Transverse colon (tissue), 4 donors: Measurements from ENCODE around the gene PPP1R37. TPM values are rescaled to one million over a fixed set of nuclear protein-coding genes. Genes with fewer than 3 reads are reported as not detected.

ENCODE experiments used
- DNase-seq: peaks from one replicate; pipeline ENCODE4 v3.0.0-alpha.2; 2019
- H3K27ac ChIP-seq, 4 donors: fragments of 200-600 bp; sonication (generic); 2 replicates each; pipeline ENCODE4 v1.5.1; 2016 to 2018; ENCODE audit warnings: inconsistent platforms in 4 of 4
- H3K27me3 ChIP-seq: fragments of 200-600 bp; sonication (generic); 2 replicates; pipeline ENCODE4 v1.5.1; 2017; ENCODE audit warnings: inconsistent platforms
- H3K36me3 ChIP-seq, 4 donors: fragments of 200-600 bp; sonication (generic); 2 replicates each; pipeline ENCODE4 v1.5.1; 2017 to 2019; ENCODE audit warnings: inconsistent platforms in 4 of 4
- H3K4me1 ChIP-seq, 4 donors: fragments of 200-600 bp; sonication (generic); 2 replicates each; pipeline ENCODE4 v1.5.1; 2017 to 2020; ENCODE audit warnings: inconsistent platforms in 4 of 4
- H3K4me3 ChIP-seq, 4 donors: fragments of 200-600 bp; sonication (generic); 1 replicate in 1 of 4; 2 replicates in 3 of 4; pipeline versions ENCODE4 v1.5.1 to v1.6.1; 2017 to 2019; ENCODE audit warnings: inconsistent platforms in 4 of 4
- H3K9me3 ChIP-seq, 2 donors: fragments of 200-600 bp; sonication (generic); 2 replicates each; pipeline ENCODE4 v1.5.1; 2017 to 2019; ENCODE audit warnings: inconsistent platforms in 2 of 2
- EP300 ChIP-seq: sonication (generic); formaldehyde crosslinking; IDR thresholded peaks from one replicate; pipeline ENCODE4 v1.6.1; 2017; ENCODE audit warnings: antibody characterized with exemption, low read depth
- POLR2A ChIP-seq: fragments of 450-650 bp; IDR thresholded peaks from one replicate; pipeline ENCODE4 v1.6.1; 2016; ENCODE audit warnings: antibody characterized with exemption, mild to moderate bottlenecking, moderate library complexity
- POLR2AphosphoS5 ChIP-seq, 3 donors: sonication (generic); formaldehyde crosslinking; IDR thresholded peaks; one replicate each; pipeline ENCODE4 v1.6.1; 2016; ENCODE audit warnings: antibody characterized with exemption in 3 of 3
- WGBS, 2 donors: methylation state at CpG; one replicate each; pipeline ENCODE4 v1.1.5; 2018; ENCODE audit warnings: low coverage in 1 of 2; 5-methylcytosine and 5-hydroxymethylcytosine counted together
- in situ Hi-C, 4 donors: fragments of 200-750 bp; cut with MboI; loops; one replicate each; pipeline versions ENCODE4 v1.15.0 to v1.15.1; 2017; ENCODE audit warnings: low sequenced_read_pairs in 3 of 4, low pct_ligation_motif_present in 1 of 4, low pct_unique_long_range_greater_than_20kb in 1 of 4
- intact Hi-C: fragments of 100-400 bp; cut with DNase I; formaldehyde crosslinking; loops from one replicate; pipeline ENCODE4 v1.15.1; 2023; ENCODE audit warnings: low total_unique reads
- total RNA-seq, 4 donors: library from RNA; depleted of rRNA; stranded (reverse); fragments of >200 nt; gene quantifications; one replicate each; pipeline ENCODE4 v1.1.0, GENCODE V29; 2016
- TF ChIP-seq, protein P1 (sequence below), 5 experiments: fragments of 200-600 bp in 3 of 5; fragments of 450-650 bp in 2 of 5; sonication (generic) in 3 of 5; IDR thresholded peaks; 1 replicate in 2 of 5; 2 replicates in 3 of 5; pipeline ENCODE4 v1.5.1; 2016 to 2017; ENCODE audit warnings: antibody characterized with exemption in 5 of 5, inconsistent platforms in 3 of 5, mild to moderate bottlenecking in 2 of 5, moderate library complexity in 1 of 5

Gene PPP1R37
- total RNA-seq, 4 donors from 2014 or later = 31.1 to 92.5 (median 45.2) TPM

DNA sequence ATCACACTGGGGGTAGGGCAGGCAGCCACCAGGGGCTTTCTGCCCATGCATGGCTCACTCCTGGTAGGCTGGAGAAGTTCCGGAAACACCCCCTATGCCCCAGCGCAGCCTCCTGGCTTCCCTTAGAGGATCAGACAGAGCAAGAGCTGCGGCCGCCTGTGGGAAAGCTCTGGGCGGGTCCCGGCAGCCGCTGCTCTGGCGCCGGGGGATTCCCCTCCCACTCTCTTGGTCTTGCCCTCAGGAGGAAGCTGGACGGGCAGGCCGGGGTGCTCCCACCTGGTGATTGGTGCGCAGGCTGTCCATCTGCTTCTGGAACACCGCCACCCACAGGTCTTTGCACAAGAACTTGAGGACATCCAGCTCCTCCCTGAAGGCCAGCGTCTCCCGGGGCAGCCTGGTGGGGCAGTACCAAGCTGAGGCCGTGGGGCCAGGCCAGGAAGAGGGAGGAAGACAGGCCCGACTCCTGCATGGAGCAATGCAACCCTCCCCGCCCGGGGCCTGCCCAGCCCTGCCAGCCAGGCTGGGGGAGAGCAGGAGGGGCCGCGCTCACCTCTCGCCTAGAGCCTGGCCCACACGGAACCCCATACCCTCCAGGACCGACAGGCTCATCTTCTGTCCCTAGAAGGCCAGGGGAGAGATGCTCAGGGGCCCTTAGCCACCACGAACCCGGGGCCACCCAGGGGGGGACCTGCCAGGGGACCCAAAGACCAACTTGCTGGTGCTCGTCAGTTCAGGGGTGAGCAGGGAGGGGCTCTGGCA lies 71.8 kb downstream of the PPP1R37 start:
- no peaks in the 10 kb centered on the region for H3K36me3 ChIP-seq
- H3K9me3 ChIP-seq = no peaks in the 10 kb centered on the region
- DNase-seq = peak; percentile 79
- in situ Hi-C loops (no loop called here), intact Hi-C loops (no loop called here)
- peaks cover 20% of the 10 kb centered on the region for H3K27me3 ChIP-seq
- TF ChIP-seq, protein P1, sequence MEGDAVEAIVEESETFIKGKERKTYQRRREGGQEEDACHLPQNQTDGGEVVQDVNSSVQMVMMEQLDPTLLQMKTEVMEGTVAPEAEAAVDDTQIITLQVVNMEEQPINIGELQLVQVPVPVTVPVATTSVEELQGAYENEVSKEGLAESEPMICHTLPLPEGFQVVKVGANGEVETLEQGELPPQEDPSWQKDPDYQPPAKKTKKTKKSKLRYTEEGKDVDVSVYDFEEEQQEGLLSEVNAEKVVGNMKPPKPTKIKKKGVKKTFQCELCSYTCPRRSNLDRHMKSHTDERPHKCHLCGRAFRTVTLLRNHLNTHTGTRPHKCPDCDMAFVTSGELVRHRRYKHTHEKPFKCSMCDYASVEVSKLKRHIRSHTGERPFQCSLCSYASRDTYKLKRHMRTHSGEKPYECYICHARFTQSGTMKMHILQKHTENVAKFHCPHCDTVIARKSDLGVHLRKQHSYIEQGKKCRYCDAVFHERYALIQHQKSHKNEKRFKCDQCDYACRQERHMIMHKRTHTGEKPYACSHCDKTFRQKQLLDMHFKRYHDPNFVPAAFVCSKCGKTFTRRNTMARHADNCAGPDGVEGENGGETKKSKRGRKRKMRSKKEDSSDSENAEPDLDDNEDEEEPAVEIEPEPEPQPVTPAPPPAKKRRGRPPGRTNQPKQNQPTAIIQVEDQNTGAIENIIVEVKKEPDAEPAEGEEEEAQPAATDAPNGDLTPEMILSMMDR (IDR thresholded peaks at IDR 0.05) = no peak
- no peak overlapping the region for H3K4me3 ChIP-seq
- H3K27ac ChIP-seq = no peak overlapping the region
- peaks cover 3 to 14% (median 10%) of the 10 kb centered on the region in 4 donors for H3K4me1 ChIP-seq
- 20 to 28% methylated on average over 1 to 27 of the region's 27 CpGs for WGBS, 2 donors

DNA sequence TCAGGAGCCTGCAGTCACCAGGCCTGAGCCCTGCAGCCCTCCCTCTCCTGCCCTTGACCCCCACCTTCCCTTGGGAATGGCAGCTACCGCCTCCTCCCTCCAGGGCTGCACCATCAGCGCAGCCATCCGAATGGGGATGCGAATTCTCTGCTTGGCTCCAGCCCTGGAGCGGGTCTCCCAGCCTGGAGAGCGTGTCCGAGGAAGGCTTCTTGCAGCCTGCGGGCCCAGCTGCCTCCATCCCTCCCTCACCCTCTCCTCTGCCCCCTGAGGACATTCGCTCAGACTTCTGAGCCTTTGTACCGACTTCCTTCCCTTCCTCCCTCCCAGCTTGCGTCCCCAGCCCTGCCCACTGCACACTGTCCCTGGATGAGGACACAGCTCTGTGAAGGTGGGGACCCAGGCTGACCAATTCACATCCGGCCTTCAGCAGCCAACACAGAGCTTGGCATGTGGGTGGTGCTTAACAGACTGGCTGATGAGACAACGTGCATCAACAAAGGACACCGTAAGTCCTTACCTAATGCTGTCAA lies 73.8 kb downstream of the PPP1R37 start:
- H3K4me1 ChIP-seq = peaks cover 6 to 23% (median 19%) of the 10 kb centered on the region in 4 donors
- no peak for DNase-seq
- H3K27me3 ChIP-seq = peaks cover 5% of the 10 kb centered on the region
- H3K4me3 ChIP-seq = no peak overlapping the region
- WGBS, 2 donors = 63 to 81% methylated on average over 2 to 14 of the region's 14 CpGs
- H3K36me3 ChIP-seq = no peaks in the 10 kb centered on the region
- H3K27ac ChIP-seq = no peak overlapping the region
- intact Hi-C loops = no loop called here
- TF ChIP-seq EP300 (no peak), POLR2AphosphoS5 (IDR thresholded peaks at IDR 0.05) (no peak), POLR2A (no peak)
- TF ChIP-seq, protein P1 (IDR thresholded peaks at IDR 0.05) = no peak
- in situ Hi-C loops = no loop called here
- H3K9me3 ChIP-seq = no peaks in the 10 kb centered on the region

DNA sequence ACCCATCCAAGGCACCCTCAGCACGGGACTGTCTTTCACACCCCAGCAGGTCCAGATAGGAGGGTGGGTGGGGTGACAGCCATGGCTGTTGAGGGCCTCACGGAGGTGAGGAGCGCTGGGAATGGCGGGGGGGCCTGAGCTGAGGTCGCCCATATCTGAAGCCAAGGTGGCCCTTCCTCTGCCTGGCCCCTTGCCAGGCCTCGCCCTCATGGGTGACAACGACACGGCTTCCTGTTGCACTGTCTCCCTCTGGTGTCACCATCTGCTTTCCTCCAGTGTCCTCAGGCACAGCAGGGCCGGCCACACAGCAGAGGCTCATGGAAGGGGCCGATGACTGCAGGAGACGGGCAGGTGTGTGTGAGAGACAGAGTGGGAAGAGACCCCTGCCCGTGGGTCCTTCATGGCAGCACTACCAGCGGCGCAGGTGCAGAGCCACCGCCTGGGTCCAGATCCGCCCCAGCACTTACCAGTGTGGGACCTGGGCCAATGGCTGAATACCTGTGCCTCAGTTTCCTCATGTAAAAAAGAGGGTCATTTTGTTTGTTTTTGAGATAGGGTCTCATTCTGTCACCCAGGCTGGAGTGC lies 75.9 kb downstream of the PPP1R37 start:
- DNase-seq = no peak

DNA sequence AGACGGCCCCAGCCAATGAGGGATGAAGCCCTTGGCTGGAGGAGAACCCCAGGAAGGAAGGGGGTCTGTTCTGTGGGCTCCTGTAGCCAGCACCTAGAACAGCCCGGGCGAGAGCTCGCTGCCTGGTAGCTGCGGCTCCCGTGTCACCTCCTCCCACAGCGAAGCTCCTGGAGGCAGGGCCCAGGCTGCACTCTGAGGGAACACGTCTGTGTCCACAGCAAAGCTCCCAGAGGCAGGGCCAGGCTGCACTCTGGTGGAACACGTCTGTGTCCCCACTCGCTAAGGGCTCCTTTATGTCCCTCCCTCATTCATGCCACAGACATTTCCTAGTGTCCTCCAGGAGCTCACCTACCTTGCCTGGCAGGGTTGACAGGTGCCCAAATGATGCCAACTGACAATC lies 76.6 kb downstream of the PPP1R37 start:
- intact Hi-C loops = no loop called here
- H3K4me3 ChIP-seq = no peak overlapping the region
- no peaks in the 10 kb centered on the region for H3K27me3 ChIP-seq
- DNase-seq = no peak
- peaks cover 3 to 23% (median 16%) of the 10 kb centered on the region in 4 donors for H3K4me1 ChIP-seq
- no peaks in the 10 kb centered on the region for H3K36me3 ChIP-seq
- WGBS, 2 donors = 93 to 100% methylated on average over 3 to 9 of the region's 10 CpGs
- H3K9me3 ChIP-seq = no peaks in the 10 kb centered on the region
- no peak overlapping the region for H3K27ac ChIP-seq
- in situ Hi-C loops = no loop called here
- TF ChIP-seq POLR2A (no peak), POLR2AphosphoS5 (IDR thresholded peaks at IDR 0.05) (no peak)

More for the DNA sequence above, 75.9 kb downstream of the PPP1R37 start:
- H3K27me3 ChIP-seq = no peaks in the 10 kb centered on the region
- WGBS, 2 donors = 80 to 85% methylated on average over 1 to 9 of the region's 16 CpGs
- H3K4me3 ChIP-seq = no peak overlapping the region
- intact Hi-C loops = no loop called here
- in situ Hi-C loops = no loop called here
- H3K9me3 ChIP-seq = no peaks in the 10 kb centered on the region
- TF ChIP-seq POLR2A (no peak), EP300 (no peak), POLR2AphosphoS5 (IDR thresholded peaks at IDR 0.05) (no peak)
- TF ChIP-seq, protein P1 (IDR thresholded peaks at IDR 0.05) = no peak
- H3K36me3 ChIP-seq = no peaks in the 10 kb centered on the region
- H3K27ac ChIP-seq = no peak overlapping the region
- H3K4me1 ChIP-seq = peaks cover 6 to 30% (median 22%) of the 10 kb centered on the region in 4 donors
